ENCODE data around the gene SLC5A2. TPM values are rescaled to one million over a fixed set of nuclear protein-coding genes. Genes with fewer than 3 reads are reported as not detected.
"Not testable (repeated sequence)": the region's sequence is repeated elsewhere in the genome, so short reads cannot be mapped to it uniquely, and the experiment has no call there.

SLC5A2 gene
- total RNA-seq = under 1 TPM in 3 of 4 donors, not detected in 1; 0.13 to 0.66 (median 0.34) TPM

DNA sequence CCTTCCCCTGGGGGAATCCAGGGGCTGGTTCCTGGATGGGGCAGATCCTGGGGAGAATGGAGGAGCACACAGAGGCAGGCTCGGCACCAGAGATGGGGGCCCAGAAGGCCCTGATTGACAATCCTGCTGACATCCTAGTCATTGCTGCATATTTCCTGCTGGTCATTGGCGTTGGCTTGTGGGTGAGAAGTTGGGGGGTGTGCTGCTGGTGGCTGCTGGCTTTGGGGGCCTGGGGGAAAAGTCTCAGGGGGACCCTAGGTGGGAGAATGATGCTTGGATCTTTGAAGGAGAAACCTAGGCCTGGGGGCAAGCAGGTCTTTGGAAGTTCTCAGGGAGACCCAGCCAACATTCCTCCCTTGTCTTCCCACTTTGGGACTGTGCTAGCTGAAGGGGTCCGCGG is at the start of gene SLC5A2:
TSS of gene SLC5A2 (plus strand) at position 43 of the 400 bp plus-strand sequence. CDS start at position 57, 14 bp downstream.
- Histone ChIP-seq H3K4me1 (peaks cover 16 to 37% (median 29%) of the 10 kb centered on the region in 4 donors), H3K36me3 (peaks cover 0 to 9% (median 3%) of the 10 kb centered on the region in 4 donors), H3K4me3 (no peak within 1 kb of the TSS), H3K27me3 (peaks cover 0 to 34% (median 7%) of the 10 kb centered on the region in 4 donors), H3K27ac (replicated peaks in 1 of 4) (no peak within 1 kb of the TSS), H3K9me3 (no peaks in the 10 kb centered on the region)
- WGBS = 82% methylated on average over 4 of the region's 4 CpGs
- DNase-seq (ENCODE audit: extremely low spot score) = no peak
- intact Hi-C loops (cut with DNase I) = no loop called here
- TF ChIP-seq POLR2AphosphoS5 (IDR thresholded peaks at IDR 0.05) = no peak
- TF ChIP-seq EP300 (IDR thresholded peaks at IDR 0.05) = no peak
- TF ChIP-seq, protein P1, sequence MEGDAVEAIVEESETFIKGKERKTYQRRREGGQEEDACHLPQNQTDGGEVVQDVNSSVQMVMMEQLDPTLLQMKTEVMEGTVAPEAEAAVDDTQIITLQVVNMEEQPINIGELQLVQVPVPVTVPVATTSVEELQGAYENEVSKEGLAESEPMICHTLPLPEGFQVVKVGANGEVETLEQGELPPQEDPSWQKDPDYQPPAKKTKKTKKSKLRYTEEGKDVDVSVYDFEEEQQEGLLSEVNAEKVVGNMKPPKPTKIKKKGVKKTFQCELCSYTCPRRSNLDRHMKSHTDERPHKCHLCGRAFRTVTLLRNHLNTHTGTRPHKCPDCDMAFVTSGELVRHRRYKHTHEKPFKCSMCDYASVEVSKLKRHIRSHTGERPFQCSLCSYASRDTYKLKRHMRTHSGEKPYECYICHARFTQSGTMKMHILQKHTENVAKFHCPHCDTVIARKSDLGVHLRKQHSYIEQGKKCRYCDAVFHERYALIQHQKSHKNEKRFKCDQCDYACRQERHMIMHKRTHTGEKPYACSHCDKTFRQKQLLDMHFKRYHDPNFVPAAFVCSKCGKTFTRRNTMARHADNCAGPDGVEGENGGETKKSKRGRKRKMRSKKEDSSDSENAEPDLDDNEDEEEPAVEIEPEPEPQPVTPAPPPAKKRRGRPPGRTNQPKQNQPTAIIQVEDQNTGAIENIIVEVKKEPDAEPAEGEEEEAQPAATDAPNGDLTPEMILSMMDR (IDR thresholded peaks at IDR 0.05) = no peak
- TF ChIP-seq POLR2A (IDR thresholded peaks at IDR 0.05; ENCODE audit: low read depth) = no peak

DNA sequence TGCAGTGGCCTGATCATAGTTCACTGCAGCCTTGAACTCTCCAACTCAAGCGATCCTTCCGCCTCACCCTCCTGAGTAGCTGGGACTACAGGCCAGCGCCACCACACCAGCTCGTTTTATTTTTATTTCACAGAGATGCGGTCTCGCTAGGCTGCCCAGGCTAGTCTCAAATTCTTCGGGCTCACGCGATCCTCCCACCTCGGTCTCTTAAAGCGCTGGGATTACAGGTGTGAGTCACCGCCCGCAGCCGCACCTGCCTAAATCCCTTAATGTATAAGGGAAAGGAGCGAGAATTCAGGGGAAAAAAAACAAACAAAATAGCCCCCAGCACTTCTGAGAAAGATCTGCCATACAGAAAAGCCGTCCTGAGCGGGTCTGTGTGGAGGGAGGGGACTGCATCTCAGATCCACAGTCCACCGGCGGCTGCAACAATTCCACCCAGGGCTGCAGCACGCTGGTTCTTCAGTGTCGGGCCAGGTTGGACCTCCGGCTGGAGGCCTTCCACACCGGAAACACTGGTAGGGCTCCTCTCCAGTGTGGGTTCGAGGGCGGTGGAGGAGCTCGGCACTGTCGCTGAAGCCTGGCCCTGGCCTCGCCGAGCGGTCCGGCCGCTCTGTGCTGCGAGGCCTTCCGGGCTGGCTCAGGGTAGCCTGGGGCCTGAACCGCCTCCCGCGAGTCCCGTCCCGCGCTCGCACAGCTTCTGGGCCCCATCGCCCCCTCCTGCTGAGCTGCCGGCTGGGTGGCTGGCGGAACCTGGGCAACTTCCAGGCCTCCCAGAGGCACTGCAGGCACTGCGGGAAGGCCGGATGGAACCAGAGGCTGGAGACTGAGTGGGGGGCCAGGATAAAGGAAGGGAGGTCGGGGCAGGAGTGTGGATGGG is 47.3 kb upstream of the SLC5A2 start:
- Histone ChIP-seq H3K4me1 (peaks cover 0 to 3% (median 0%) of the 10 kb centered on the region in 4 donors), H3K27ac (replicated peaks in 1 of 4) (no peak overlapping the region), H3K4me3 (no peak overlapping the region), H3K27me3 (no peaks in the 10 kb centered on the region), H3K9me3 (no peaks in the 10 kb centered on the region), H3K36me3 (peaks cover 0 to 7% (median 0%) of the 10 kb centered on the region in 4 donors)
- WGBS = 95% methylated on average over 35 of the region's 47 CpGs
- TF ChIP-seq POLR2AphosphoS5 (IDR thresholded peaks at IDR 0.05) (no peak), EP300 (IDR thresholded peaks at IDR 0.05) (no peak), POLR2A (IDR thresholded peaks at IDR 0.05; ENCODE audit: low read depth) (no peak)
- TF ChIP-seq, protein P1 (IDR thresholded peaks at IDR 0.05) = no peak
- intact Hi-C loops (cut with DNase I) = no loop called here
- DNase-seq (ENCODE audit: extremely low spot score) = no peak

DNA sequence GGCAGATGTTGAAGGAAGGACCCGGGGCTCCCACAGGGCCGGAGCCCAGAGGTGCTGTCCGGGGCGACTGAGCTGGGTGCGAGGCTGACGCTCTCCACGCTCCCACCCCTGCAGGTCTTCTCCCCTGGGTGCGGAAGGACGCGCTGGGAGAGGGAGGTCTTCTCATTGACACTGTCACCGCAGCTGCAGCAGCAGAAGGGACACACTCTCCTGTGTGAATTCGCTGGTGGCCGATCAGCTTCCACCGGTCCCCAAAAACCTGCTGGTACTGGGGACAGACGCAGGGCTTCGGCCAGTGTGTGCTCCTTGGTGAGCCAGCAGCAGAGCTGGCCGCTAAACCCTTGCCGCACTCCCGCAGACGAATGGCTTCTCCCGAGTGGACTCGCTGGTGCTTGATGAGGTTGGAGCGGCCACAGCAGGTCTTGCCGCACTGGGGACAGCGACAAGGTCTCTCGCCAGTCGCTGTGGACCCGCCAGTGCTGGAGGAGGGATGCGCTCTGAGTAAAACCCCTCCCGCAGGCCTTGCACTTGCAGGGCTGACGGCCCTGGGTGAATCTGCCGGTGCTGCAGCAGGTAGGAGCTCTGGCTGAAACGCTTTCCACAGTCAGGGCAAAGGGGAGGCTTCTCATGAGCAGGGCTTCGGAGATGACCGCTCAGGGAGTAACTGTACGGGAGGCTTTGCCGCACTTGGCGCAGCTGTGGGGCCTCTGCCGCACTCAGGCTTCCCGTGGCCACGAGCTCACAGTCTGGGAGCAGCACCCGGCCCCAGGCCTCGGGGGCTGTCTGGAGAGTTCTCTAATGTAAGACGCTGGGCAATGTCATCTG is 46.5 kb upstream of the SLC5A2 start:
- H3K4me3 ChIP-seq = no peak overlapping the region
- 93% methylated on average over 20 of the region's 44 CpGs for WGBS
- TF ChIP-seq EP300 (IDR thresholded peaks at IDR 0.05) = no peak
- no peak for TF ChIP-seq POLR2A (IDR thresholded peaks at IDR 0.05; ENCODE audit: low read depth)
- no peak for TF ChIP-seq POLR2AphosphoS5 (IDR thresholded peaks at IDR 0.05)
- TF ChIP-seq, protein P1 (IDR thresholded peaks at IDR 0.05) = no peak
- H3K36me3 ChIP-seq = peaks cover 0 to 7% (median 0%) of the 10 kb centered on the region in 4 donors
- peaks cover 0 to 1% (median under 1%) of the 10 kb centered on the region in 4 donors for H3K4me1 ChIP-seq
- H3K9me3 ChIP-seq = no peaks in the 10 kb centered on the region
- DNase-seq (ENCODE audit: extremely low spot score) = no peak
- no peaks in the 10 kb centered on the region for H3K27me3 ChIP-seq
- H3K27ac ChIP-seq (replicated peaks in 1 of 4) = no peak overlapping the region
- intact Hi-C loops (cut with DNase I) = no loop called here

DNA sequence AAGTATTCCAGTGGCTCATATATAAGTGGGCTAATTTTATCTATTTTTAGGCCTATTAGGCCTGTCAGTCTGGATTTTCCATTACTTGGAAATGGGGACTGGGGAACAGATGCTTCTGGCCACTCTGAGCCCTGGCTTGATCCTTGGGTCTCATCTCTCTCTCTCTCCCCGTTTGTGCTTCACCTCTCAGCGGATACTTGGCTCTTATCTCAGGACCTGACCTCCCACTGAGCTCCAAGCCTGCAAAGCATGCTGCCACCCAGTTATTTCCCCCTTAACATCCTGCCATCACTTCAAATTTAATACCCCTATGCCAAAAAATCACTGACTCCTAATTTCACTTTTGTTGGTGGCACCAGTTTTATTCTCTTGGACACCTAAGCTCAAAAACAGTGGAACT is 44.5 kb upstream of the SLC5A2 start:
- Histone ChIP-seq H3K4me3 (no peak overlapping the region), H3K27me3 (no peaks in the 10 kb centered on the region), H3K36me3 (peaks cover 0 to 7% (median 0%) of the 10 kb centered on the region in 4 donors), H3K9me3 (no peaks in the 10 kb centered on the region), H3K27ac (replicated peaks in 1 of 4) (no peak overlapping the region), H3K4me1 (peaks cover 7 to 17% (median 13%) of the 10 kb centered on the region in 4 donors)
- no peak for DNase-seq (ENCODE audit: extremely low spot score)
- no peak for TF ChIP-seq POLR2AphosphoS5 (IDR thresholded peaks at IDR 0.05)
- TF ChIP-seq, protein P1 (IDR thresholded peaks at IDR 0.05) = no peak
- TF ChIP-seq POLR2A (IDR thresholded peaks at IDR 0.05; ENCODE audit: low read depth) = no peak
- TF ChIP-seq EP300 (IDR thresholded peaks at IDR 0.05) = no peak
- intact Hi-C loops (cut with DNase I) = no loop called here
- 69% methylated on average over 2 of the region's 2 CpGs for WGBS

DNA sequence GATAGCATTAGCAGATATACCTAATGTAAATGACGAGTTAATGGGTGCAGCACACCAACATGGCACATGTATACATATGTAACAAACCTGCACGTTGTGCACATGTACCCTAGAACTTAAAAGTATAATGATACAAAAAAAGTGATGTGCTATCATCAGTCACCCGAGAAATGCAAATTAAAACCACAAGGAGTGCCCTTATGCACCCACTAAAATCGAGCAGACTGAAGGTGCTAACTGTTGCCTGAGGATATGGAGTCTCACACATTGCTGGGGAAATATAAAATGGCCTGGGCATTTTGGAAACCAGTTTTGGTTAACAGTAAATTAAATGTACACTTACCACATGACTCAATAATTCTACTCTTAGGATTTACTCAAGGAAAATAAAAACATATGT is 43.9 kb upstream of the SLC5A2 start:
- H3K36me3 ChIP-seq; H3K27ac ChIP-seq (replicated peaks in 1 of 4); H3K4me3 ChIP-seq; H3K27me3 ChIP-seq; H3K9me3 ChIP-seq; intact Hi-C loops (cut with DNase I); DNase-seq (ENCODE audit: extremely low spot score): not testable (repeated sequence)
- H3K4me1 ChIP-seq = peaks cover 7 to 17% (median 13%) of the 10 kb centered on the region in 4 donors
- WGBS = 75% methylated on average over 4 of the region's 4 CpGs
